Umbilical cord (tissue), 2 donors: ENCODE data around the gene MEGF9. TPM values are rescaled to one million over a fixed set of nuclear protein-coding genes. Genes with fewer than 3 reads are reported as not detected.
"Not testable (repeated sequence)": the region's sequence is repeated elsewhere in the genome, so short reads cannot be mapped to it uniquely, and the experiment has no call there.

Experiments used
- DNase-seq: peaks from one replicate; pipeline ENCODE4 v3.0.0-alpha.2; 2015; ENCODE audit warnings: low spot score
- total RNA-seq: library from RNA; depleted of rRNA; stranded (reverse); fragments of >200 nt; gene quantifications from one replicate; pipeline ENCODE4 v1.2.3, GENCODE V29; 2014; ENCODE audit warnings: low replicate concordance; ENCODE audit not compliant: insufficient read depth

Gene MEGF9
- total RNA-seq, 1 donor from 2014 or later = 7.9 TPM

GRCh38 chr9:120659209-120659608, 55.1 kb downstream of the MEGF9 start:
- no peak for DNase-seq

DNA sequence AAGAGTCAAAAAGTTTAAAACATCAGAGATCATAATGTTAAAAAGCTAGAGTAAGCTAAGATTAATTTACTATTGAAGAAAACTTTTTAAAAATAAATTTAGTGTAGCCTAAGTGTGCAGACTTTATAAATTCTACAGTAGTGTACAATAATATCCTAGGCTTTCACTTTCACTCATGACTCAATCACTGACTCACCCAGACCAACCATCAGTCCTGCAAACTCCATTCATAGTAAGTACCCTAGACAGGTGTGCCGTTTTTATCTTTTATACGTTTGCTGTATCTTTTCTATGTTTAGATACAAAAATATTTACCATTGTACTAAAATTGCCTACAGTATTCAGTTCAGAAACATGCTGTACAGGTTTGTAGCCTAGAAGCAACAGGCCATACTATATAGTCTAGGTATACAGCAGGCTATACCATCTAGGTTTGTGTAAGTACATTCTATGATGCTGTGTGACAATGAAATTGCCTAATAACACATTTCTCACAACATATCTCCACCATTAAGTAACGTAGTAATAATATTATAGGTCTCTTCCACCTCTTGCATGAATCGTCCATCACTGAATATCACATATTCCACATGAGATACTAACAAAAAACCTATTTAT, 59.2 kb downstream of the MEGF9 start:
- no peak for DNase-seq

GRCh38 chr9:120654272-120654671, 60.0 kb downstream of the MEGF9 start:
- no peak for DNase-seq

GRCh38 chr9:120653762-120654161, 60.5 kb downstream of the MEGF9 start:
- no peak for DNase-seq

GRCh38 chr9:120652934-120653333, 61.3 kb downstream of the MEGF9 start:
- DNase-seq = no peak

GRCh38 chr9:120650352-120650751, 63.9 kb downstream of the MEGF9 start:
- DNase-seq = no peak

GRCh38 chr9:120648581-120649197, 65.6 kb downstream of the MEGF9 start:
- no peak for DNase-seq

- DNase-seq = no peak
These were observed 67.3 kb downstream of the MEGF9 start for GRCh38 chr9:120646948-120647347.

DNA sequence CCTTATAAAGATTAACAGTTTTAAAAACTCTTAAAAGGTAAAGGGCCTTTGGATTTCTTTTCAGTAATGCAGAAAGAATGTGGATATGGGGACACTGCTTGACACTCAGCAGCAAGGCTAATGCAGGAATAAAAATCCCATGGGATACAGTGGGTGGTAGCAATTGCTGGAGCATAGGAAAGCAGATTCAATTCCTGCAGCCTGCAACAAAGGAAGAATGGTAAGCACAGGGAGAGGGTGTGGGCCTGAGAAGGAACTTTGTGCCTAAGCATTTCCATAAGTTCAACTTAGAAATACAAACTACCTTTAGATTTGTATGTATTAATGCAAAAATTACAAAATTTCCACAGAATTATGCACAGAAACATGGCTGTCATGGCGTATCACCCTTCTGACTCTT, 68.5 kb downstream of the MEGF9 start:
- DNase-seq = no peak

GRCh38 chr9:120643061-120643460, 71.2 kb downstream of the MEGF9 start:
- no peak for DNase-seq

- DNase-seq = no peak
These were observed 72.0 kb downstream of the MEGF9 start for GRCh38 chr9:120642129-120642770.

DNA sequence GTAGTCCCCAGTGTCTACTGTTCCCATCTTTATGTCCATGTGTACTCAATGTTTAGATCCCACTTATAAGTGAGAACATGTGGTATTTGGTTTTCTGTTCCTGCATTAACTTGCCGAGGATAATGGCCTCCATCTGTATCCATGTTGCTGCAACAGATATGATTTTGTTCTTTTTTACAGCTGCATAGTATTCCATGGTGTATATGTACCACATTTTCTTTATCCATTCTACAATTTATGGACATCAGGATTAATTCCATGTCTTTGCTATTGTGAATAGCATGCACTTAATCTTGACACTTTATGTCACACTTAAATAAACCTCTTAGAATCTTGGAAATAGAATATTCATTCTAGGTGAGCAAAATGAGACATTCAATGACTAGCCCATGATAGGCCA, 73.4 kb downstream of the MEGF9 start:
- DNase-seq = not testable (repeated sequence)

DNA sequence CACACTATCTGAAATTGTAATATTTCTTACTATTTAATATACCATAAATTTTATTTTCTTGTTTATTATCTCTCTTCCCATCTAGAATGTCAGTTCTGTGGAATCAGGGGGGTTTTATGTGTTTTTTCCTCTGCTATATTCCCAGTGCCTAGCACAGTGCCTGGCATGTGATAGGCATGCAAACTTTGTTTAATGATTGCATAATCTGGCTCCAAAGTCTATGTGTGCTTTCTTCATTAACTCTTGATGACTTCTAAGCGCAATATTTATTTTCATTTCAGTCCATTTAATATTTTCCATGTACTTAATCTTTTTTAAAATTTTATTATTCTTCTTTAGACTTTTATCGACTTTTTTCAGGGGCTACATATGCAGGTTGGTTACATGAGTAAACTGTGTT, 73.9 kb downstream of the MEGF9 start:
- no peak for DNase-seq

- DNase-seq = no peak
These were observed 76.4 kb downstream of the MEGF9 start for GRCh38 chr9:120637919-120638318.

GRCh38 chr9:120636194-120636957, 77.9 kb downstream of the MEGF9 start:
- no peak for DNase-seq

DNA sequence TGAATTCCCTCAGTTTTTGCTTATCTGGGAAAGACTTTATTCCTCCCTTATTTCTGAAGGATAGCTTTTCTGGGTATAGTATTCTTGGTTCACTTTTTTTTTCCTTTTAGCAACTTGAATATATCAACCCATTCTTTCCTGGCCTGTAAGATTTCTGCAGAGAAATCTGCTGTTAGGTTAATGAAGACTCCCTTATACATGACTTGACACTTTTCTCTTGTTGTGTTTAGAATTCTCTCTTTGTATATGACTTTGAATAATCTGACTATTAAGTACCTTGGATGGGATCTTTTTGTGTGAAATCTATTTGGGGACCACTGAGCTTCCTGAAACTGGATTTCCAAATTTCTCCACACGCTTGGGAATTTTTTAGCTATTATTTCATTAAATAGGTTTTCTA, 79.3 kb downstream of the MEGF9 start:
- no peak for DNase-seq

DNA sequence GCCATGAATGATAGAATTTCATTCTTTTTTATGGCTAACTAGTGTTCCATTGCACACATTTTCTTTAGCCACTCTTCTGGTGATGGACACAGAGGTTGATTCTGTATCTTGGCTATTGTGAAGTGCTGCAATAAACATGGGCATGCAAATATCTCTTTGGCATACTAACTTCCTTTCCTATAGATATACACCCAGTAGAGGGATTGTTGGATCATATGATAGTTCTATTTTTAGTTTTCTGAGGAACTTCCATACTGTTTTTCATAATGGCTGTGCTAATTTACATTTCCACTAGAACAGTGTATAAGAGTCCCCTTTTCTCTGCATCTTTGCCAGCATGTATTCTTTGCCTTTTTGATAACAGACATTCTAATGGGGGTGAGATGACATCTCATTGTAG, 83.9 kb downstream of the MEGF9 start:
- no peak for DNase-seq

DNA sequence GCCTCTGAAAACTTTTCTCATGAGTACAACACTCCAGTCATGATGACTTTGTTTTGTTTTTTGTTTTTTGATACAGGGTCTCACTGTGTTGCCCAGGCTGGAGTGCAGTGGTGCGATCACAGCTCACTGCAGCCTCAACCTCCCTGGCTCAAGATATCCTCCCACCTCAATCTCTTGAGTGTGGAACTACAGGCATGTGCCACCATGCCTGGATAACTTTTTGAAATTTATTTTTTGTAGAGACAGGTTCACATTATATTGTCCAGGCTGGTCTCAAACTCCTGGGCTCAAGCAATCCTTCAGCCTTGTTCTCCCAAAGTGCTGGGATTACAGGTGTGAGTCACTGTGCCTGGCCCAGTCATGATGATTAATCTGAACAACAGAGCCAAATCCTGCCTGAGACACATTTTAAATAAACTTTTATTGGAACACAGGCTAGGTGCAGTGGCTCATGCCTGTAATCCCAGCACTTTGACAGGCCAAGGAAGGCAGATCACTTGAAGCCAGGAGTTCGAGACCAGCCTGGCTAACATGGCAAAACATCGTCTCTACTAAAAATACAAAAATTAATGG, 85.3 kb downstream of the MEGF9 start:
- DNase-seq = not testable (repeated sequence)

DNA sequence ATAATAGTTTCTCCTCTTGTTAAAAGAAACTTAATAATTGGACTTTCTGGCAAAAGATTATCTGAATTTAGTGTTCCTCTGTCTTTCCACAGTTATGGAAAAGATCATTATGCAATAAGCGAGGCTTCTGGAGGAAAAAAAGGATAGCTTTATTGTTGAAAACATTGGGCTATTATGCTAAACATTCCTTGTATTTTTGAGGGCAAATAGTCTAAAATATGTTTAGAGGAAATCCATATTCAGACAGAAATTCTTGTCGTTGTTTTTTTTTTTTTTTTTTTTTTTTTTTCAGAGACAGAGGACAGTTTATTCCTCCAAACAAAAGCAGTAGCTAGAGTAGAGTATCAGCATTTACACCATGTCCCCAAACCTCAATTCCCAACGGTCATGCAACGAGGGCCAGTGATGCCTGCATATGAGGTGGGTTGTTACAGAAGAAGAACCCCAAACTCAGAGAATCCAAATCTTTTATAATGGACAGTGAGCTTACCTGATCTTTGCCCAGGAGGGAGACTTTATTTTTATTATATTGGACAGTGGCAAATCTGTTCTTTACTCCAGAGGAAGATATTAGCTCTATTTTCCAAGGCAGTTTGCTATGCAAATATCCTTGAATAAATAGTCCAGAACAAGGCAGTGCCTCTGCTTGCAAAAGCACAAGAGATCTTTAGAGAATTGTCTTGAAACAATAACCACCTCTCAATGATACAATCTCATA, 85.9 kb downstream of the MEGF9 start:
- no peak for DNase-seq

- DNase-seq = no peak
These were observed 87.2 kb downstream of the MEGF9 start for GRCh38 chr9:120627073-120627472.

DNA sequence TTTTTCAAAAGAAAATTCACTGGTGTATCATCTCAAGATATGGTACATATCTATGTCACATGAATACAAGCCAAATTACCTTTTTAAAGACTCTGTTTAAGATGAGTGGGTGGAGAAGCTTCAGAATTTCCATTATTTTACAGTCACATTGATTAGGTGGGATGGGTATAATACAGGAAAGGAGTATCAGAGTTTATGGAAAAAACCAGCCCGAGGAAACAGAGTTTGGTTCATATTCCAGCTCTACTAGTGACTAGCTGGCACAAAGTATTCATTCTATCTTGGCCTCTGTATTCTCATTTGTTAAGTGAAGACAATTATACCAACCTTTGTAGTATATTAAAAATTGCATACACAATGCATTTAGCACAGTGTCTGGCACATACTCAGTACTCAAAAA, 87.8 kb downstream of the MEGF9 start:
- no peak for DNase-seq
